ENCODE results near the gene MEGF8.

GRCh38 chr19:42412227-42412626, 86.8 kb downstream of the MEGF8 start:
- TF ChIP-seq NFATC3 (IDR thresholded peaks at IDR 0.05) = no peak
- TF ChIP-seq CREB1 (IDR thresholded peaks at IDR 0.05) = no peak
- TF ChIP-seq CREB1 (CRISPR knock-in tag; IDR thresholded peaks at IDR 0.05) = no peak
- no peak for TF ChIP-seq CTCF (IDR thresholded peaks at IDR 0.05 in 2 of 3, conservative IDR thresholded peaks at IDR 0.05 in 1 of 3; ENCODE audit: insufficient read depth in 2 of 3, low read depth in 1 of 3, low read length in 3 of 3)
- no peak for TF ChIP-seq MEF2A (IDR thresholded peaks at IDR 0.05; ENCODE audit: control insufficient read depth, low read depth, low read length)
- TF ChIP-seq ZKSCAN8 (CRISPR knock-in tag; IDR thresholded peaks at IDR 0.05) = no peak
- no peak for TF ChIP-seq HMGN3 (IDR thresholded peaks at IDR 0.05; ENCODE audit: borderline replicate concordance, extremely low read depth, insufficient read length, low read depth, low read length)
- no peak for TF ChIP-seq ZNF165 (CRISPR knock-in tag; IDR thresholded peaks at IDR 0.05; ENCODE audit: borderline replicate concordance)
- TF ChIP-seq BRF1 (IDR thresholded peaks at IDR 0.05; ENCODE audit: borderline replicate concordance, extremely low read depth, insufficient read length) = no peak
- TF ChIP-seq RFX7 (CRISPR knock-in tag; IDR thresholded peaks at IDR 0.05) = no peak

Measured in K562 (cell line).